Measurements from ENCODE around the gene EXOC4. TPM values are rescaled to one million over a fixed set of nuclear protein-coding genes. Genes with fewer than 3 reads are reported as not detected.

The EXOC4 gene
- total RNA-seq, 1 donor from 2014 or later = 145 TPM

DNA sequence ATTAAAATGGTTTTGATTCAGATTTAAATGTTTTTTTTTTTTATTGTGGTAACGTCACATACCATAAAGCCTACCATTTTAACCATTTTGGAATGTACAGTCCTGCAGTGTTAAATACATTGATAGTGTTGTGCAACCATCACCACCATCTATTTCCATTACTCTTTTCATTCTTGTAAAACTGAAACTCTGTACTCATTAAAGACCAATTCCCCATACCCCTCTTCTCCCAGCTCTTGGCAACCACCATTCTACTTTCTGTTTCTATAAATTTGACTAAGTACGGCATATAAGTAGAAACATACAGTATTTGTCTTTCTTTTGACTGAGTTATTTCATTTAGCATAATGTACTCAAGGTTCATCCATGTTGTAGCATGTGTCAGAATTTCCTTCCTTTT is 96.2 kb downstream of the EXOC4 start:
- H3K9me3 Mint-ChIP-seq (ENCODE audit: low read depth) = peaks cover 38% of the 10 kb centered on the region
- DNase-seq (ENCODE audit: low spot score, unreplicated experiment) = no peak
- TF ChIP-seq, protein P1, sequence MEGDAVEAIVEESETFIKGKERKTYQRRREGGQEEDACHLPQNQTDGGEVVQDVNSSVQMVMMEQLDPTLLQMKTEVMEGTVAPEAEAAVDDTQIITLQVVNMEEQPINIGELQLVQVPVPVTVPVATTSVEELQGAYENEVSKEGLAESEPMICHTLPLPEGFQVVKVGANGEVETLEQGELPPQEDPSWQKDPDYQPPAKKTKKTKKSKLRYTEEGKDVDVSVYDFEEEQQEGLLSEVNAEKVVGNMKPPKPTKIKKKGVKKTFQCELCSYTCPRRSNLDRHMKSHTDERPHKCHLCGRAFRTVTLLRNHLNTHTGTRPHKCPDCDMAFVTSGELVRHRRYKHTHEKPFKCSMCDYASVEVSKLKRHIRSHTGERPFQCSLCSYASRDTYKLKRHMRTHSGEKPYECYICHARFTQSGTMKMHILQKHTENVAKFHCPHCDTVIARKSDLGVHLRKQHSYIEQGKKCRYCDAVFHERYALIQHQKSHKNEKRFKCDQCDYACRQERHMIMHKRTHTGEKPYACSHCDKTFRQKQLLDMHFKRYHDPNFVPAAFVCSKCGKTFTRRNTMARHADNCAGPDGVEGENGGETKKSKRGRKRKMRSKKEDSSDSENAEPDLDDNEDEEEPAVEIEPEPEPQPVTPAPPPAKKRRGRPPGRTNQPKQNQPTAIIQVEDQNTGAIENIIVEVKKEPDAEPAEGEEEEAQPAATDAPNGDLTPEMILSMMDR (IDR thresholded peaks at IDR 0.05; ENCODE audit: unreplicated experiment) = no peak
- H3K36me3 Mint-ChIP-seq (ENCODE audit: insufficient read depth) = peaks cover 27% of the 10 kb centered on the region
- H3K4me3 Mint-ChIP-seq (ENCODE audit: low read depth) = no peak overlapping the region
- H3K27me3 Mint-ChIP-seq = no peaks in the 10 kb centered on the region
- H3K27ac Mint-ChIP-seq = peak overlapping the region; percentile 4
- peaks cover 13% of the 10 kb centered on the region for H3K4me1 Mint-ChIP-seq (ENCODE audit: low read depth)

DNA sequence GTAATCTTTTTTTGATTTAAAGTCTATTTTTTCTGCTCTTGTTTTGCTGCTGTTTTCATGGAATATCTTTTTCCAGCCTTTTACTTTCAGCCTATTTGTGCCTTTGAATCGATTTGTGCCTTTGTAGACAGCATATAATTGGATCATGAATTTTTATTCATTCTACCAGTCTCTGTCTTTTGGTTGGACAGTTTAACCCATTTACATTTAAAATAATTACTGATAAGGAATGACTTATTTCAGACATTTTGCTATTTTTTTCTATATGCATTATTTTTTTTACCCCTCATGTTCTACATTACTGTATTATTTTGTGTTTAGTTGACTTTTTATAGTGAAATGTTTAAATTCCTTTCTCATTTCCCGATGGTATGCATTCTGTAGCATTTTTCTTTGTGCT is 99.6 kb downstream of the EXOC4 start:
- DNase-seq (ENCODE audit: low spot score, unreplicated experiment) = no peak
- H3K27ac Mint-ChIP-seq = no peak overlapping the region

GRCh38 chr7:133353775-133354174 is 100.9 kb downstream of the EXOC4 start:
- no peak overlapping the region for H3K27ac Mint-ChIP-seq
- TF ChIP-seq, protein P1 (IDR thresholded peaks at IDR 0.05; ENCODE audit: unreplicated experiment) = no peak
- peaks cover 30% of the 10 kb centered on the region for H3K36me3 Mint-ChIP-seq (ENCODE audit: insufficient read depth)
- no peak for DNase-seq (ENCODE audit: low spot score, unreplicated experiment)
- no peaks in the 10 kb centered on the region for H3K27me3 Mint-ChIP-seq
- no peak overlapping the region for H3K4me3 Mint-ChIP-seq (ENCODE audit: low read depth)
- H3K4me1 Mint-ChIP-seq (ENCODE audit: low read depth) = peaks cover 4% of the 10 kb centered on the region
- H3K9me3 Mint-ChIP-seq (ENCODE audit: low read depth) = peaks cover 38% of the 10 kb centered on the region

More for the DNA sequence above, 99.6 kb downstream of the EXOC4 start:
- Mint-ChIP-seq H3K36me3 (ENCODE audit: insufficient read depth) (peaks cover 26% of the 10 kb centered on the region), H3K27me3 (no peaks in the 10 kb centered on the region), H3K4me3 (ENCODE audit: low read depth) (no peak overlapping the region), H3K9me3 (ENCODE audit: low read depth) (peaks cover 38% of the 10 kb centered on the region), H3K4me1 (ENCODE audit: low read depth) (peaks cover 13% of the 10 kb centered on the region)
- TF ChIP-seq, protein P1 (IDR thresholded peaks at IDR 0.05; ENCODE audit: unreplicated experiment) = no peak

DNA sequence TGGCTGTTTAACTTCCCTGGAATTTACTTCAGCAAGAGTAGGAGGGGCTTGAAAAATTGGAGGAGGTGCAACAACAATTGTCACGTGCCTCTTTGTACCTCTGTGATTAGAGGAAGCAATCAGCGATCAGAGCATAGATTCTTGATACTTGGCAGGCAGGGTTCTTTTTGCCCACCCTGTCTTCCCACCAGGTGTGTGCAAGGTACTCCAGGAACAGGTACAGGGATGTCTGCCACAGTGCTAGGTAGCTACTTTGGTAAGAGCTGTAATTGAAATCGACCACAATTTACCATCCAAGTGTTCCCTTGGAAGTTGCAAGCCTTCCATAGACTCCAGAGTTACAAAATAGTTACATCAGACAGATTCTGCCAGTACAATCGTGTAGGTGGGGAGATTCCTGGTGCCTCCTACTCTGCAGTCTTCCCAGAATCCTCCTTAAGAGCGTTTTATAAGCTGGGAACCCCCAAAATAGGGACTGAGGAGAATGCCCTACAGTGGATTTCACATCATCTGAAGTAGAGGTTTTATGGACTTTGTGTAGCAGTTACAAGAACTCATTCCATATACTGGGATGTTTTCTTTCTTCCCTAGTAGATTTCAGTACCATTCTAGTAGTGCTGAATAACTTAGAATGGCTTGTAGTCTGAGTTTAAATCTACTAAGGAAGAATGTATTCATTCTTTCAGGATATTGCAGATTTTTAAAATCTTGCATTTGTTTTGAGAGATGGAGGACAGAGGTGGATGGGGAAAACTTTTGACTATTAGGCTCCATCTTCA is 101.9 kb downstream of the EXOC4 start:
- H3K4me1 Mint-ChIP-seq (ENCODE audit: low read depth) = peaks cover 2% of the 10 kb centered on the region
- H3K9me3 Mint-ChIP-seq (ENCODE audit: low read depth) = peaks cover 32% of the 10 kb centered on the region
- H3K27me3 Mint-ChIP-seq = no peaks in the 10 kb centered on the region
- TF ChIP-seq, protein P1 (IDR thresholded peaks at IDR 0.05; ENCODE audit: unreplicated experiment) = no peak
- no peak overlapping the region for H3K27ac Mint-ChIP-seq
- DNase-seq (ENCODE audit: low spot score, unreplicated experiment) = no peak
- H3K4me3 Mint-ChIP-seq (ENCODE audit: low read depth) = no peak overlapping the region
- peaks cover 30% of the 10 kb centered on the region for H3K36me3 Mint-ChIP-seq (ENCODE audit: insufficient read depth)

GRCh38 chr7:133355325-133355708 is 102.4 kb downstream of the EXOC4 start:
- H3K36me3 Mint-ChIP-seq (ENCODE audit: insufficient read depth) = peaks cover 28% of the 10 kb centered on the region
- H3K27me3 Mint-ChIP-seq = no peaks in the 10 kb centered on the region
- DNase-seq (ENCODE audit: low spot score, unreplicated experiment) = no peak
- TF ChIP-seq, protein P1 (IDR thresholded peaks at IDR 0.05; ENCODE audit: unreplicated experiment) = no peak
- H3K4me1 Mint-ChIP-seq (ENCODE audit: low read depth) = peaks cover 1% of the 10 kb centered on the region
- peaks cover 30% of the 10 kb centered on the region for H3K9me3 Mint-ChIP-seq (ENCODE audit: low read depth)
- no peak overlapping the region for H3K4me3 Mint-ChIP-seq (ENCODE audit: low read depth)
- H3K27ac Mint-ChIP-seq = no peak overlapping the region

All from progenitor cell of endocrine pancreas (in vitro differentiated cells).